ENCODE data around the gene HCST.
A peak's percentile ranks its signal among the peaks of the same experiment; 100 is the strongest.
"Not testable (repeated sequence)": the region's sequence is repeated elsewhere in the genome, so short reads cannot be mapped to it uniquely, and the experiment has no call there.

HCST gene, protein sequence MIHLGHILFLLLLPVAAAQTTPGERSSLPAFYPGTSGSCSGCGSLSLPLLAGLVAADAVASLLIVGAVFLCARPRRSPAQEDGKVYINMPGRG

DNA sequence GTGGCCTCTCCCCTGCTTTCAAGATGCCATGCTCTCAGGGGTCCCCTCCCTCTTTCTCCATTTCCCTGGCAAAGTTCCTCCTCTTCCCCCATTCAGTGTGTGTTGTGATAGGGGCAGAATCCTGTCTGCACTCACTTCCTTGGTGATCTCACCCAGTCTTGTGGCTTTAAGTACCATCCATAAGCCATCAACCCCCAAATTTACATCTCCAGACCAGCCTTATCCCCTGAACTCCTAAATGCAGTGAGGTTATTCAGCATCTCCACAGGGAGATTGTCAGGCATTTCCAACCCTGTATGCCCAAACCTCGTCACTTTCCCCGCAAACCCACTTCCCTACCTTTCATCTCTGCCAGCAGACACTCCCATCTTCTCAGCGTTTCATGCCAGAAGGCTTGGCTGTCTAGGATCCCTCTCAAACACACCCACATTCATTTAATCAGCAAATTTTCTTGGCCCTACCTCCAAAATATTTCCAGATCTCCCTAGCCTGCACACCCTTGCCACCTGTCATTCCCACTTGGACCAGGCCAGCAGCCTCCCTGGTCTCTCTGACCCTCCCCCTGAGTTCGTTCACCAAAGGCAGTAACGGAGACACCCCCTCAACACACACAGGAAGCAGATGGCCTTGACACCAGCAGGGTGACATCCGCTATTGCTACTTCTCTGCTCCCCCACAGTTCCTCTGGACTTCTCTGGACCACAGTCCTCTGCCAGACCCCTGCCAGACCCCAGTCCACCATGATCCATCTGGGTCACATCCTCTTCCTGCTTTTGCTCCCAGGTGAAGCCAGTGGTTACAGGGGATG is at the start of gene HCST:
Gene HCST (plus strand): TSS at position 676 of the 808 bp plus-strand sequence. CDS start 65 bp downstream, at position 741.
- ATAC-seq: peak; percentile 10
- DNase-seq: peak; percentile 60

DNA sequence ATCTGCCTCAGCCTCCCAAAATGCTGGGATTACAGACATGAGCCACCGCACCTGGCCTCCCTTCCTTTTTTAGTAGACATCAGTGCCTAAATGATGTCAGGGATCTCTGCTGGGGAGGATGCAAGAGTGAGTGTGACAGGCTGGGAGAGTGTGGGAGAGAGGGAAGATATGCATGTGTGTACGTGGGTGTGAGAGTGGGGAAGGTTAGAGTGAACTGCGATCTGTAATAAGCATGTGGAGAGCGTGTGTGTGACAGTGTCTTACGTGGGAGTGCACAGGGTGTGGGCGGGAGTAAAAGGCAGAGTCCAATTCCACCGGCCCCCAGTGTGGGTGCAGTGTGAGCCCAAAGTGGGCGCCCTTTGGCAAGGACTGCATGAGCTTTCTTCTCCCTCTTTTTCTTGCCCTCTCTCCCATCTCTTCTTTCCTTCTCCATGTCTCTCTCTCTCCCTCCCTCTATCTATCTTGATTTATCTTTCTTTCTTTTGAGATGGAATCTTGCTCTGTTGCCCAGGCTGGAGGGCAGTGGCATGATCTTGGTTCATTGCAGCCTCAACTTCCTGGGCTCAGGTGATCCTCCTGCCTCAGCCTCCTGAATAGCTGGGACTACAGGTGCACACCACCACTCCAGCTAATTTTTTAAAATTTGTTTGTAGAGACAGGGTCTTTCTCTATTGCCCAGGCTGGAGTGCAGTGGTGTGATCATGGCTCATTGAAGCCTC is 49.1 kb upstream of the HCST start:
- DNase-seq (no peak), ATAC-seq (no peak)

DNA sequence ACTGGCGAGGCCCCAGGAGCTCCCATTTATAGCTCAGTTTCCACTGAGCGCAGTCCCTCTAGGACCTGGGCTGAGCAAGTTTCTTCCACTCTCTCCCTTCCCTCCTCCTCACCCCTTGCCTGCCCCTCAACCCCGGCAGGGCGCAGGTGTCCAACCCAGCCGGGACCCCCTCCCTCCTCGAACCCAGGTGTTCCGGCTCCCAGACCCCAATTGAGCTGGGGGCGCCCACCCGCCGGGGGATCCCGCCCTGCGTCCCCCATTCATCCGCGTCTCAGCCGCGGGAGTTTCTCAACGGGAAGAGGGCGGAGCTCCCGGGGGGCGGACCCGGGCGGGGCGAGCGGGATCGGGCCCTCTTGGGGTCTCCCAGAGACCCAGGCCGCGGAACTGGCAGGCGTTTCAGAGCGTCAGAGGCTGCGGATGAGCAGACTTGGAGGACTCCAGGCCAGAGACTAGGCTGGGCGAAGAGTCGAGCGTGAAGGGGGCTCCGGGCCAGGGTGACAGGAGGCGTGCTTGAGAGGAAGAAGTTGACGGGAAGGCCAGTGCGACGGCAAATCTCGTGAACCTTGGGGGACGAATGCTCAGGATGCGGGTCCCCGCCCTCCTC is 45.7 kb upstream of the HCST start, which contains the start of gene KIRREL2:
Gene KIRREL2 (plus strand): TSS at position 366 of the 604 bp plus-strand sequence. CDS start 209 bp downstream, at position 575.
- ATAC-seq (peak; percentile 60), DNase-seq (peak; percentile 60)

DNA sequence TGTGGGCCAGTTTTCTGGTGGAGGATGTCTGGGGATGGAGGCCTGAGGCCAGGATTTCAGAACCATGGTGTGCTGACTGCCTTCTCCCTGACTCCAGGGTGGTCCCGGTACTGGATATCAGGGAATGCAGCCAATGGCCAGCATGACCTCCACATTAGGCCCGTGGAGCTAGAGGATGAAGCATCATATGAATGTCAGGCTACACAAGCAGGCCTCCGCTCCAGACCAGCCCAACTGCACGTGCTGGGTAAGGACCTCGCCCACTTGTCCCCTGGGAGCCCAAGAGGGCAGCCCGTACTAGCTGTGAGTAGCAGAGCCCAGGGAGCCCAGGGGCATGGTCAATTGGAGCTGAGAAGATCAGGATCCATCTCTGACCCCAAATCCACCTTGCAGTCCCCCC is 44.0 kb upstream of the HCST start:
- no peak for ATAC-seq
- DNase-seq: no peak

DNA sequence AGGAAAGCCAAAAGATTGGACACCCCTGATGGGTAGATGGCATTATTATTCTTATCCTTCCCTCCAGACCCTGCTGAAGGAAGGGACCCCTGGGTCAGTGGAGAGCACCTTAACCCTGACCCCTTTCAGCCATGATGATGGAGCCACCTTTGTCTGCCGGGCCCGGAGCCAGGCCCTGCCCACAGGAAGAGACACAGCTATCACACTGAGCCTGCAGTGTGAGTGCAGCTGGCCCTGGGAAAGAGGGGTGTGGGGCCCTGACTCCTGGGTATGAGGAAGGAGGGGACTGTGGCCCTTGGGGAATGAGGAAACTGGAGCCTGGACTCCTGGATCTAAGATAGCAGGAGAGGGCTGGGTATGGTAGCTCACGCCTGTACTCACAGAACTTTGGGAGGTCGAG is 42.9 kb upstream of the HCST start:
- ATAC-seq (no peak), DNase-seq (no peak)

DNA sequence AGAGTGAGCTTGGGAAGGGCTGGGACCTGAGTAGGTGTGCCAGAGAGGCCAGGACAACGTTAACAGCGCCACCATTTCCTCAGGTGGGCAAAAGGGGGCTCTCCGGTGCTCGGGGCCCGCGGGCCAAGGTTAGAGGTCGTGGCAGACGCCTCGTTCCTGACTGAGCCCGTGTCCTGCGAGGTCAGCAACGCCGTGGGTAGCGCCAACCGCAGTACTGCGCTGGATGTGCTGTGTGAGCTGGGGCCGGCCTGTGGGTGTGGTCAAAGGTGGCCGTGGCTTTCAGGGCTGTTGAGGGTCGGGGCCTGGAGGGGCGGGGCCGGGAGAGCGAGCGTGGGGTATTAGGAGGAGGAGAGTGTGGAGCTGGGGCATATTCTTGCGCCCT is 41.9 kb upstream of the HCST start:
- DNase-seq (no peak), ATAC-seq (no peak)

DNA sequence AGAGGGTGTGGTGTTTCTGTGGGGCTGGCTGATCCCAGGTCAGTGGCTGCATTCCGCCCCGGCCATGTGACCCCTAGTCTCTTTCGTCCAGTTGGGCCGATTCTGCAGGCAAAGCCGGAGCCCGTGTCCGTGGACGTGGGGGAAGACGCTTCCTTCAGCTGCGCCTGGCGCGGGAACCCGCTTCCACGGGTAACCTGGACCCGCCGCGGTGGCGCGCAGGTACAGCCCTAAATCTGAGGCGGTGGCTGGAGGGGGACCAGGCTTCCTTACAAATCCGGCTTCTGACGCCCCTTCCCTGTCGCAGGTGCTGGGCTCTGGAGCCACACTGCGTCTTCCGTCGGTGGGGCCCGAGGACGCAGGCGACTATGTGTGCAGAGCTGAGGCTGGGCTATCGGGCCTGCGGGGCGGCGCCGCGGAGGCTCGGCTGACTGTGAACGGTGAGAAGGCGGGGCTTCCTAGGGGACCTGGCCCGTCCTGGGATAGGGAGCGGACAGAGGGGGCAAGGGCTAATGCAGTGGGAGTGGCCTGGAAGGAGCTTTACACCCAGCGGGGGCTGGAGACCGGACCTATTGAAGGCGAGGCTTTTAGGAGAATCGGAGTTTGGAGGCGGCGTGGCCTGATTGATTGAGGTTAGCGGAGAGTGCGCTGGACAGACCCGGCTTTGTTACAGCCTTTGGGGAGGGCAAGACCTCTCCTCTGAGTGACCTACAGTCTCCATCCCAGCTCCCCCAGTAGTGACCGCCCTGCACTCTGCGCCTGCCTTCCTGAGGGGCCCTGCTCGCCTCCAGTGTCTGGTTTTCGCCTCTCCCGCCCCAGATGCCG is 41.3 kb upstream of the HCST start:
- DNase-seq (no peak), ATAC-seq (no peak)

DNA sequence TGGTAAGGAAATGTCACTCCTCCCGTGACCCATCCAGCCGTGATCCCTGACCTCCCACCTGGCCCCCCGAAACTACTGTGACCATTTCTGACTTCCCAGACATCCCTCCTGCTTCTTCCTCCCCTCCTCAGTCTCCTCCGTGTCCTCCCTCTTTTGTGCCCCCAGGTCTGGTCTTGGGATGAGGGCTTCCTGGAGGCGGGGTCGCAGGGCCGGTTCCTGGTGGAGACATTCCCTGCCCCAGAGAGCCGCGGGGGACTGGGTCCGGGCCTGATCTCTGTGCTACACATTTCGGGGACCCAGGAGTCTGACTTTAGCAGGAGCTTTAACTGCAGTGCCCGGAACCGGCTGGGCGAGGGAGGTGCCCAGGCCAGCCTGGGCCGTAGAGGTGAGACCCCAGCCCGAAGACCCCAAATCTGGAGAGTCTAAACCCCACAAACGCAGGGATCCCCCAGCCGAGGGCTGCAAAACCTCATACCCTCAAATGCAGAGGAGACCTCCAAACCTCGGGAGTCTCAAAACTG is 40.6 kb upstream of the HCST start:
- DNase-seq: no peak
- no peak for ATAC-seq

DNA sequence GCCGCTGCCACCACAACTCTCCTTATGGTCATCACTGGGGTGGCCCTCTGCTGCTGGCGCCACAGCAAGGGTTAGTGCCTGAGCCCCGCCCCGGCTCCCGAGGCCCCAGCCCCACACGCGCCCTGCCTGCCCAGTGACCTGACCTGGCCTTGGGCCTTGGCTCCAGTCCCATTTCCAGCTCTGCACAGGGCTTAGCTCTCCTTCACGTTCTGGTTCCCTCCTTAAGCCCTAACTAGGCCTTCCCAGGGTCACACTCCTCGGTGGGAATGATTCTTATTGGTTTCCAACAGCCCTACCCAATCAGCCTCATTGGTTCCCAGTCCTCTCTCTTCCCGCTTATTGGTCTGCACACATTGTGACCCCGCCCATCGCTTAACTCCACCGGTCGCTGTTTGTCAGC is 39.8 kb upstream of the HCST start:
- ATAC-seq (no peak), DNase-seq (no peak)

DNA sequence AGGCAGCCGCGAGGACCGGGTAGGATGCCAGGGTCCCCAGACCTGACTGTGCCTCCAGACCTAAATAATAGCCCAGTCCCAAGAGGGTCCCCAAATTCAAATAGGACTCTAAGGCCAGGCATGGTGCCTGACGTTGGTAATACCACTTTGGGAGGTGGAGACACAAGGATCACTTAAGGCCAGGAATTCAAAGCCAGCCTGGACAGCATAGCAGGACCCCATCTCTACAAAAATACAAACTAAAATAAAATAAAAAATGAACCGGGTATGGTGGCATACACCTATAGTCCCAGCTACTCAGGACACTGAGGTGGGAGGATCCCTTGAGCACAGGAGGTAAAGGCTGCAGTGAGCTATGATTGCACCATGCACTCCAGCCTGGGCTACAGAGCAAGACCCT is 39.3 kb upstream of the HCST start:
- ATAC-seq: no peak
- DNase-seq: no peak

DNA sequence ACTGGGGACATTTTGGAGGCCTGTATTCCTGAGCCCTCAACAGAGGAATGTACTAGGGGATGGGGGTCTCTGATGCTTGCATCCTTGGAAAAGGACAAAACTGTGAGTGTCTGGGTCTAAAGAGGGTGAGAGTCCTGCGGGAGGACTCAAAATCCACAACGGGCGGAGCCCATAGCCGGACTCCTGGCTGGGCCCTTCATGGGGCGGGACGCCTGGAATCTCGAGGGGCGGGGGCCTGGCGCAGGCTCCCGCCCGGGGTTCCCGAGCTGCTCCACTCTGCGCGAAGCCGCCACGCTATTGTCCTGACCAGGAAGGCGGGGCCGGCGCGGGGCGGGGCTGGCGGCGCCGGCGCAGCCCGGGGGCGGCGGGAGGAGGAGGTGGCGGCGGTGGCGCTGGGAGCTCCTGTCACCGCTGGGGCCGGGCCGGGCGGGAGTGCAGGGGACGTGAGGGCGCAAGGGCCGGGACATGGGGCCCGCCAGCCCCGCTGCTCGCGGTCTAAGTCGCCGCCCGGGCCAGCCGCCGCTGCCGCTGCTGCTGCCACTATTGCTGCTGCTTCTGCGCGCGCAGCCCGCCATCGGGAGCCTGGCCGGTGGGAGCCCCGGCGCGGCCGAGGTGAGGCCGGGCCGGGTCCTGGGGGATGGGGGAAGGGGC is 34.0 kb upstream of the HCST start, which contains the start of gene APLP1:
Gene APLP1 (plus strand): TSS at position 403 of the 651 bp plus-strand sequence. CDS start 63 bp downstream, at position 466.
- ATAC-seq (peak; percentile 71), DNase-seq (peak; percentile 82)

DNA sequence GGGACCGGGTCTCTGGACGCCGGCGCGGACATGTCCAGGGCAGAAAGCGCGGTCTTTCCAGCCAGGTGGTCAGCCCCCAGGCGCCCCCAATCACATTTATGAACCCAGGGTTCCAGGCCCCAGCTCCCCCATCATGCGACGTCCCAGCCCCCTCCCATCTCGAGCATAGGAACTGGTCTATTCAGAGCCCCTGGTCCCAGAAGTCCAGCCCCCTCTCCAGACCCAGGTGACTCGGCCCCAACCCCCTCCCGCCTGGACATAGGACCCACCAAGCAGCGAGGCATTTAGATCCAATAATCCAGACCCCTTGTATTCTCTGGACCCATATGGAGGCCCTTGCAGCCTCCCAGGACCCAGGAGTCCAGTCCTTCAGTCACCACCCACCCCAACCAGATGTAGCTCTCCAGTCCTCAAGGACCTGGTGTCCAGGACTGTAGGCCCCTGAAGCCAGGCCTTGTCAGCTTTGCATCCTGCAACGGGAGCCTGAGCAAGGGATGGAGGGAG is 33.5 kb upstream of the HCST start:
- ATAC-seq (no peak), DNase-seq (no peak)

DNA sequence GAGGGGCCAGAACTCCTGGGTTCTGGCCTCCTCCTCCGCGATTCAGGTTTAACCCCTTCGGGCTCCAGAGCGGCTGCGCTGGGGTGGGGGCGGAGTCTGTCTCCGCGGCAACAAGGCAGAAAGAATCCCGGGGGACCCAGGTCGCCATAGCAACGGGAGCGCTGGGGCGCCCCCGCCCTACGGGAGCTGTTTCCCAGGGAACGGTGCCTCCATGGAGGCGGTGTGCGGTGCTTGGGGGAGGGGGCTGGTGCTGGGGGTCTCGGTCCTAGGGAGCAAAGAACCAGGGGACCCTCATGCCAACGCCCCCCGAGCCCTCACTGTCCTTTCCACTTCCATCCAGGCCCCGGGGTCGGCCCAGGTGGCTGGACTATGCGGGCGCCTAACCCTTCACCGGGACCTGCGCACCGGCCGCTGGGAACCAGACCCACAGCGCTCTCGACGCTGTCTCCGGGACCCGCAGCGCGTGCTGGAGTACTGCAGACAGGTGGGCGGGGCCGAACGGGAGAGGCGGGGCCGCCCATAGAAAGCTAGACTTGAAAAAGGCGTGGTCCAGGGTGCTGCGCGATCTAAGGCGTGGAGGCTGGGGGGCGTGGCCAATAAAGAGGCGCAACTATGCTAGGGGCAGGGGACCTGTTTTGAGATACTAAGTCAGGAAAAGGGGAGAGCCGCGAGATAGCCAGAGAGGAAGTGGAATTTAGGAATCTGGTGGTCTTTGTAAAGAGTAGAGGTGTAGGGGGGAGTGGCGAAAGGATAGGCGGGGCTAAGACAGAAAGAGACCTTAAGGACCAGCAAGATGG is 32.8 kb upstream of the HCST start:
- DNase-seq (peak; percentile 88), ATAC-seq (peak; percentile 91)

DNA sequence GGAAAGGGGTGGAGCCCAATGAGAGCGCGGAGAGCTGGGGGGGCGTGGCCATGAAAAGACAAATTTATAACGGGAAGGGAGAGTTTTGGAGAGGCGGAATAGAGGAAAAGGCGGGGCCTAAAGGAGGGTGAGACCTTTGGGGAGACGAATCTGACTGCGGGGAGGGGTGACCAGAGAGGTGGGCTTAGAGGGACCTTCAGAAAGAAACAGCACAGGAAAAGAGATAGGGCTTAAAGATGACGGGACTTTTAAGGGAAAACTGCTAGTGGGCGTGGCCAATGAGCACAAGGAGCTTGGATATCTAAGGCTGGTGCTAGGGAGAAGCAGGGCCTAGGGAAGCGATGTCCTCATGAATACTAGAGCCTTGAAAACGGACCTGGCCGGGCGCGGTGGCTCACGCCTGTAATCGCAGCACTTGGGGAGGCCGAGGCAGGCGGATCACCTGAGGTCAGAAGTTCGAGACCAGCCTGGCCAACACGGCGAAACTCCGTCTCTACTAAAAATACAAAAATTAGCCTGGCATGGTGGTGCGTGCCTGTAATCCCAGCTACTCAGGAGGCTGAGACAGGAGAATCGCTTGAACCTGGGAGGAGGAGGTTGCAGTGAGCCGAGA is 32.1 kb upstream of the HCST start:
- ATAC-seq, DNase-seq: not testable (repeated sequence)

DNA sequence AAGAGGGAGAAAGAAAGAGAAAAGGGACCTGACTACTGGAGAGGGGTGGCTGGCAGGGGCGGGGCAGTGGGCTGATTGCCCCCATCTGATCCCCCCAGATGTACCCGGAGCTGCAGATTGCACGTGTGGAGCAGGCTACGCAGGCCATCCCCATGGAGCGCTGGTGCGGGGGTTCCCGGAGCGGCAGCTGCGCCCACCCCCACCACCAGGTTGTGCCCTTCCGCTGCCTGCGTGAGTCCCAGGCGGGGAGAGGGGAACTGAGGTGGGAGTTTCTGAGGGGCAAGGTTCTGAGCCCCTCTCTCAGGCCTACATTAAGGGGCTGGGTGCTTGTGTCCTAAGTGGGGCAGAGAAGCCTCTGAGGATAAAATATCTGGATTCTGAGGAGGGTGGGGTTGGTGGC is 31.5 kb upstream of the HCST start:
- ATAC-seq: no peak
- DNase-seq: no peak

DNA sequence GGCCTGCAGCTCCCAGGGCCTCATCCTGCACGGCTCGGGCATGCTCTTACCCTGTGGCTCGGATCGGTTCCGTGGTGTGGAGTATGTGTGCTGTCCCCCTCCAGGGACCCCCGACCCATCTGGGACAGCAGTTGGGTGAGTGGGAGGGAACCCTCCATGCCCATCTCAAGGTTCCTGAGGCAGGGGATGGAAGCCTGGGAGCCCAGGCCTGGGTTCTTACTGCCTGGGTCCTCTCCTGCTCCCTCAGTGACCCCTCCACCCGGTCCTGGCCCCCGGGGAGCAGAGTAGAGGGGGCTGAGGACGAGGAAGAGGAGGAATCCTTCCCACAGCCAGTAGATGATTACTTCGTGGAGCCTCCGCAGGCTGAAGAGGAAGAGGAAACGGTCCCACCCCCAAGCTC is 30.7 kb upstream of the HCST start:
- DNase-seq: no peak
- ATAC-seq: no peak

DNA sequence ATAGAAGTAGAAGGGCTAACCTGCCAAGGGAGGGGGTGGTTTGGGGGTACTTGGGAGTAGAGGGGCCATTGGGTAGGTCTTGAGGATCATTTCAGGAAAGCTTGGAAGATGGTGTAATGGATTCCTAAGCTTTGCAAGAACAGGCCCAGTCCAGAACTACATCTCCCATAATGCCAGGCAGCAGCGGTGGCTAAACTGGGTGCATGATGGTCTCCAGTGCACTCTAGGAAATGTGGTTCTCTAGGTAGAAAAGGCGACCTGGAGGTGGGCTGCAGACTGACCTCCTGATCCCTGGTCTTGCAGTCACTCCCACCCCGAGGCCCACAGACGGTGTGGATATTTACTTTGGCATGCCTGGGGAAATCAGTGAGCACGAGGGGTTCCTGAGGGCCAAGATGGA is 30.1 kb upstream of the HCST start:
- DNase-seq (no peak), ATAC-seq (no peak)

DNA sequence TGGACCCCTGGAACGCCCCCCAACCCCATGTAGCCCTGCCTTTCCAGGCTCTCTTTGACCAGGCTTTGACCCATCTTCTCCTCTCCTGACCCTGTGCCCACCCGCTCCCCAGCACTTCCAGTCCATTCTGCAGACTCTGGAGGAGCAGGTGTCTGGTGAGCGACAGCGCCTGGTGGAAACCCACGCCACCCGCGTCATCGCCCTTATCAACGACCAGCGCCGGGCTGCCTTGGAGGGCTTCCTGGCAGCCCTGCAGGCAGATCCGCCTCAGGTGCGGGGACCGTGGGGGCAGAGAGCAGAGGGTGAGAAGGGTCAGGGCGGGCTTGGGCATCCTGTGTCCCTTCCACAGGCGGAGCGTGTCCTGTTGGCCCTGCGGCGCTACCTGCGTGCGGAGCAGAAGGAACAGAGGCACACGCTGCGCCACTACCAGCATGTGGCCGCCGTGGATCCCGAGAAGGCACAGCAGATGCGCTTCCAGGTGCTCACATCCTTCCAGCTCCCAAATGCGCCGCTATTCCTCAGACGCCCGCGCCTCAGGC is 27.9 kb upstream of the HCST start:
- ATAC-seq: no peak

DNA sequence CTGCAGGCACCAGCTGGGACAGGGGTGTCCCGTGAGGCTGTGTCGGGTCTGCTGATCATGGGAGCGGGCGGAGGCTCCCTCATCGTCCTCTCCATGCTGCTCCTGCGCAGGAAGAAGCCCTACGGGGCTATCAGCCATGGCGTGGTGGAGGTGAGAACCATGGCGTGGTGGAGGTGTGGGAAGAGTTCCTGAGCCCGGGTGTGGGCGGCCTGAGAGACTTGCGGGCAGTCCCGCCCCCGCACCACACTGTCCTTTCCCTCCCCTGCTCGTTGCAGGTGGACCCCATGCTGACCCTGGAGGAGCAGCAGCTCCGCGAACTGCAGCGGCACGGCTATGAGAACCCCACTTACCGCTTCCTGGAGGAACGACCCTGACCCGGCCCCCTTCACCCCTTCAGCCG is 23.3 kb upstream of the HCST start:
- DNase-seq (no peak), ATAC-seq (no peak)

More for the DNA sequence above, 27.9 kb upstream of the HCST start:
- no peak for DNase-seq
